ENCODE measurements around the gene ENTPD6.
"Not testable (repeated sequence)": the region's sequence is repeated elsewhere in the genome, so short reads cannot be mapped to it uniquely, and the experiment has no call there.

The ENTPD6 gene

DNA sequence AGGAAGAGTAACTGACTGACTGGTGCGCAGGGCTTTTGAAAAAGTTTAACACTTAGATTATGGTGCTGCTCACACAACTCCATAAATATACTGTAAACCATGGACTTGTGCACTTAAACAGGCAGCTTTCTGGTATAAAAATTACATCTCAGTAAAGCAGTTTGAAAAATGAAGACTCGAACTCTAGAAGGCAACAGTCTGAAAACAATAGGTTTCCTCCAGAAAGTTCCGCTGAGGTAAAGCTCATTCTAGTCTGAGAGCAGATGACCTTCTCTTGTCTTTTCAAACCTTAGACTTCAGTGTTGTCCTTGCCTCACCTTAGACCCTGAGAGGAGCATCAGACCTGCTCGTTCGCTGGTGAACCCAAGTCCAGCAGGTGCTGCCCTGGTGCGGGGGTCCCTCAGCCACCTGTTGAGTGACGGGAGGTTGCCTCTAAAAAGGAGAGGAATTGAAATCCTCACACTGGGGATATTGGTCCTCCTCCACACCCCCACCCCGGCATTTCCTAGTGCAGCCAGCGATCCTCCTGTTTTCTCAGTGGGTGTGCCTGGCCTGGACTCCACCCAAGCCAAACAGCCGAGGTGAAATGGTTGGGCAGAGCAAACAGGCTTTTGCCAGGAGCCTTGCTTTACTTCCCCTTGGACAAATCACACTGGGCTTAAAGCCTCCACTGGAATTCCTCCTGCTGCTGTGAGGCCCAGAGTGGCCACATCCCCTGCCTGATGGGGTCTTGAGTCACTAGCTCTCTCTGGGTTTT, 37.7 kb downstream of the ENTPD6 start (continued):
- TF ChIP-seq, protein P1, sequence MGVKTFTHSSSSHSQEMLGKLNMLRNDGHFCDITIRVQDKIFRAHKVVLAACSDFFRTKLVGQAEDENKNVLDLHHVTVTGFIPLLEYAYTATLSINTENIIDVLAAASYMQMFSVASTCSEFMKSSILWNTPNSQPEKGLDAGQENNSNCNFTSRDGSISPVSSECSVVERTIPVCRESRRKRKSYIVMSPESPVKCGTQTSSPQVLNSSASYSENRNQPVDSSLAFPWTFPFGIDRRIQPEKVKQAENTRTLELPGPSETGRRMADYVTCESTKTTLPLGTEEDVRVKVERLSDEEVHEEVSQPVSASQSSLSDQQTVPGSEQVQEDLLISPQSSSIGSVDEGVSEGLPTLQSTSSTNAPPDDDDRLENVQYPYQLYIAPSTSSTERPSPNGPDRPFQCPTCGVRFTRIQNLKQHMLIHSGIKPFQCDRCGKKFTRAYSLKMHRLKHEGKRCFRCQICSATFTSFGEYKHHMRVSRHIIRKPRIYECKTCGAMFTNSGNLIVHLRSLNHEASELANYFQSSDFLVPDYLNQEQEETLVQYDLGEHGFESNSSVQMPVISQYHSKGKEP (tag by site-specific recombination; IDR thresholded peaks at IDR 0.05) = no peak
- peak; percentile 58; the same call in 1 of the 2 replicates for TF ChIP-seq EGR2 (tag by site-specific recombination; IDR thresholded peaks at IDR 0.05; ENCODE audit: low read depth)

DNA sequence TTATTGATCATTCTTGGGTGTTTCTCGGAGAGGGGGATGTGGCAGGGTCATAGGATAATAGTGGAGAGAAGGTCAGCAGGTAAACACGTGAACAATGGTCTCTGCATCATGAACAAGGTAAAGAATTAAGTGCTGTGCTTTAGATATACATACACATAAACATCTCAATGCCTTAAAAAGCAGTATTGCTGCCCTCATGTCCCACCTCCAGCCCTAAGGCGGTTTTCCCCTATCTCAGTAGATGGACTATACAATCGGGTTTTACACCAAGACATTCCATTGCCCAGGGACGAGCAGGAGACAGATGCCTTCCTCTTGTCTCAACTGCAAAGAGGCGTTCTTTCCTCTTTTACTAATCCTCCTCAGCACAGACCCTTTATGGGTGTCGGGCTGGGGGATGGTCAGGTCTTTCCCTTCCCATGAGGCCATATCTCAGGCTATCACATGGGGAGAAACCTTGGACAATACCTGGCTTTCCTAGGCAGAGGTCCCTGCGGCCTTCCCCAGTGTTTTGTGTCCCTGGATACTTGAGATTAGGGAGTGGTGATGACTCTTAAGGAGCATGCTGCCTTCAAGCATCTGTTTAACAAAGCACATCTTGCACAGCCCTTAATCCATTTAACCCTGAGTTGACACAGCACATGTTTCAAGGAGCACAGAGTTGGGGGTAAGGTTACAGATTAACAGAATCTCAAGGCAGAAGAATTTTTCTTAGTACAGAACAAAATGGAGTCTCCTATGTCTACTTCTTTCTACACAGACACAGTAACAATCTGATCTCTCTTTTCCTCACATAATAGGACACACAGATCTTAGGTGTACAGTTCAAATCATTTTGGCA, 38.7 kb downstream of the ENTPD6 start:
- not testable (repeated sequence) for H3K36me3 ChIP-seq (ENCODE audit: control insufficient read depth in 2 of 2, insufficient read depth in 1 of 2, low read length in 2 of 2); H3K9me3 ChIP-seq (ENCODE audit: control insufficient read depth, insufficient read depth, low read depth, low read length); H3K4me3 ChIP-seq (ENCODE audit: low read depth, low read length); H3K4me1 ChIP-seq (ENCODE audit: control insufficient read depth, insufficient read depth, low read length); H3K27ac ChIP-seq (ENCODE audit: extremely low read depth, low read depth, low read length)
- ChIA-PET POLR2A (interaction anchor here (0.5 to 4.1 kb wide), 2 partner anchors 10 to 13 kb away, joined by 3 to 17 read pairs; partner anchors contain the start of gene PYGB), CTCF (interaction anchor here (2.5 to 3.5 kb wide), 2 partner anchors 13 kb away, joined by 10 to 20 read pairs; partner anchors contain the start of gene PYGB)

DNA sequence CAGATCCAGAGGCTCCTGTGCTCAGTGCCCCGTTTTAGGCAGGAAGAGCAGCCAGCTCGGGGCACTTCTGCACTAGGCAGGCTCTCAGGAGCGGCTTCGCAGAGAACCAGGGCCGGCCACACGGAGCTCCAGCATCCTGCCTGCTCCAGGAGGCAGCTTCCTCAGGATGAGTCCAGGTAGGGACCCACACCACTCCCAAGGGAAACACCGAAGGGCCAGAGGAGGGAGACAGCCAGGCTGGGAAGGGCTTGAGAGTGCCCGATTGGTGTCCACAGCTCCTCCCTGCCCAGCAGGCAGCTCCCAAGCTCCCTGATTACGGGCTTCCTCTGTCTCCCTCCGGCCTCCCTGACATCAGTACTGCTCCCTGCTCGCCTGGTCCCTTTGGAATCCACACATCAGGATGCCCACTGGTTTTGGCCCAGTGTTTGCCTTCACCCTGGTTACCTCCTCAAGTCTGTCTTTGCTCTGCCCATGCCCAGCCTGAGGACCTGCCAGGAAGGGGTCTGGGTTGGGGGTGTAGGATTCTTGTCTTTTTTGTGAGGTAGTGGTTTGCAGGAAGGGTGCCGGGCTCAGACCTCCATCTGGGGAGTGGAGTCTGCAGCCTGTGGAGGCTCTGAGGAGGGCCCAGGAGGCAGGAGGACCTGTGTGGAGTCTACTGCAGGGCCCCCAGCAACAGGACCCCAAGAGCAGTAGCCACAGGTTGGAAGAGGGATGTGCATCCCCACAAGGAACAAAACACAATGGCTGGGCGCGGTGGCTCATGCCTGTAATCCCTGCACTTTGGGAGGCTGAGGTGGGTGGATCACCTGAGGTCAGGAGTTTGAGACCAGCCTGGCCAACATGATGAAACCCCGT, 41.2 kb downstream of the ENTPD6 start:
- Histone ChIP-seq H3K4me3 (ENCODE audit: low read depth, low read length) (no peak overlapping the region), H3K27ac (ENCODE audit: extremely low read depth, low read depth, low read length) (no peak overlapping the region)
- POLR2A ChIA-PET = interaction anchor here (0.9 to 4.1 kb wide), 2 partner anchors 9 to 11 kb away, joined by 3 to 17 read pairs; partner anchors contain the start of gene PYGB

DNA sequence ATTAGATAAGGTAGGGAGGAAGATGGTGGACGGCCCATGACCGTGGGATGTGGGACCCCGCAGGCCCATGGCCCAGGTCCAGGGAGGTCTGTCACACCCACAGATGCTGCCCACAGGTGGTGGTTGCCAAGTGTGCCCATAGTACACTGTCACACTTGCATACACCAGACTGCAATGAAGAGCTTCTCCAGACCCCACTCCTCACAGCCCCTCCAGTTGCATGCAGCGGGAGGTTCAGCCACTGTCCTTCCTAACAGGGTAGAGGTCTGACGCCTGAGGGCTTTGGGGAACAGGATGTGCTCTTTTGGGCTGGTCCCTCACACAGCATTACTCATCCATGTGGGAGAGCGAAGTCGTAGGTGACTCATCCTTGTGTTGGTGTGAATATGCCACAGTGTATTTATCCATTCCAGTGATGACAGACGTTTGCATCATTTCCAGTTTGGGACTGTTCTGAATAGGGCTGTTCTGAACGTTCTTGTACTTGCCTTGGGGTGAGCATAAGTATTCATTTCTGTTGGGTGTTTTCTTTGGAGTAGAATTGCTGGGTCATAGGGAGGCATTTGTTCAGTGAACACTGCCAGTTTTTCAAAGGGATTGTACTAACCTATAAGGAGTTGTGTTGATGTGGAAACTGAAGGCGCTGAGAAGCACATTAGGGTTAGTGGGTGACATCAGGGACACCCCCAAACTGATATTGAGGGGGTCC, 42.3 kb downstream of the ENTPD6 start:
- CTCF ChIA-PET = interaction anchor here (3.5 kb wide), 1 partner anchor 9 kb away, joined by 20 read pairs; the partner anchor contains the start of gene PYGB
- Histone ChIP-seq H3K9me3 (ENCODE audit: control insufficient read depth, insufficient read depth, low read depth, low read length) (no peaks in the 10 kb centered on the region), H3K4me1 (ENCODE audit: control insufficient read depth, insufficient read depth, low read length) (peaks cover 9% of the 10 kb centered on the region), H3K27ac (ENCODE audit: extremely low read depth, low read depth, low read length) (peak overlapping the region; percentile 27; the same call in 1 of the 2 replicates), H3K4me3 (ENCODE audit: low read depth, low read length) (no peak overlapping the region), H3K36me3 (ENCODE audit: control insufficient read depth in 2 of 2, insufficient read depth in 1 of 2, low read length in 2 of 2) (no peaks in the 10 kb centered on the region)
- POLR2A ChIA-PET = interaction anchor here (0.9 to 4.1 kb wide), 2 partner anchors 10 to 11 kb away, joined by 3 to 17 read pairs; partner anchors contain the start of gene PYGB
- peak; percentile 38; the same call in 1 of the 2 replicates for TF ChIP-seq ZNF133 (tag by site-specific recombination; IDR thresholded peaks at IDR 0.05)
- TF ChIP-seq, protein P2, sequence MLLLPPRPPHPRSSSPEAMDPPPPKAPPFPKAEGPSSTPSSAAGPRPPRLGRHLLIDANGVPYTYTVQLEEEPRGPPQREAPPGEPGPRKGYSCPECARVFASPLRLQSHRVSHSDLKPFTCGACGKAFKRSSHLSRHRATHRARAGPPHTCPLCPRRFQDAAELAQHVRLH (tag by site-specific recombination; IDR thresholded peaks at IDR 0.05) = no peak
- TF ChIP-seq ZNF626 (tag by site-specific recombination; IDR thresholded peaks at IDR 0.05) = no peak
- TF ChIP-seq ZNF366 (tag by site-specific recombination; conservative IDR thresholded peaks at IDR 0.05) = peak; percentile 96
- TF ChIP-seq MZF1 (tag by site-specific recombination; IDR thresholded peaks at IDR 0.05; ENCODE audit: borderline replicate concordance) = 0 out of 2 replicates have a peak, but pooled peaks have one; percentile 29
- 0 out of 2 replicates have a peak, but pooled peaks have one; percentile 51 for TF ChIP-seq HOXD13 (CRISPR knock-in tag; IDR thresholded peaks at IDR 0.05; ENCODE audit: borderline replicate concordance)
- TF ChIP-seq, protein P3, sequence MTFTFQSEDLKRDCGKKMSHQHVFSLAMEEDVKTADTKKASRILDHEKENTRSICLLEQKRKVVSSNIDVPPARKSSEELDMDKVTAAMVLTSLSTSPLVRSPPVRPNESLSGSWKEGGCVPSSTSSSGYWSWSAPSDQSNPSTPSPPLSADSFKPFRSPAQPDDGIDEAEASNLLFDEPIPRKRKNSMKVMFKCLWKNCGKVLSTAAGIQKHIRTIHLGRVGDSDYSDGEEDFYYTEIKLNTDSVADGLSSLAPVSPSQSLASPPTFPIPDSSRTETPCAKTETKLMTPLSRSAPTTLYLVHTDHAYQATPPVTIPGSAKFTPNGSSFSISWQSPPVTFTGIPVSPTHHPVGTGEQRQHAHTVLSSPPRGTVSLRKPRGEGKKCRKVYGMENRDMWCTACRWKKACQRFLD (tag by site-specific recombination; IDR thresholded peaks at IDR 0.05) = no peak

More for the DNA sequence above, 41.2 kb downstream of the ENTPD6 start:
- H3K36me3 ChIP-seq (ENCODE audit: control insufficient read depth in 2 of 2, insufficient read depth in 1 of 2, low read length in 2 of 2) = no peaks in the 10 kb centered on the region
- peaks cover 9% of the 10 kb centered on the region for H3K4me1 ChIP-seq (ENCODE audit: control insufficient read depth, insufficient read depth, low read length)
- no peaks in the 10 kb centered on the region for H3K9me3 ChIP-seq (ENCODE audit: control insufficient read depth, insufficient read depth, low read depth, low read length)
- CTCF ChIA-PET = interaction anchor here (0.6 to 3.5 kb wide), 3 partner anchors 10 to 57 kb away, joined by 3 to 20 read pairs (median 4); partner anchors contain the start of gene PYGB
- peak; percentile 19; the same call in 1 of the 2 replicates for TF ChIP-seq GLIS1 (tag by site-specific recombination; IDR thresholded peaks at IDR 0.05)
- TF ChIP-seq, protein P4, sequence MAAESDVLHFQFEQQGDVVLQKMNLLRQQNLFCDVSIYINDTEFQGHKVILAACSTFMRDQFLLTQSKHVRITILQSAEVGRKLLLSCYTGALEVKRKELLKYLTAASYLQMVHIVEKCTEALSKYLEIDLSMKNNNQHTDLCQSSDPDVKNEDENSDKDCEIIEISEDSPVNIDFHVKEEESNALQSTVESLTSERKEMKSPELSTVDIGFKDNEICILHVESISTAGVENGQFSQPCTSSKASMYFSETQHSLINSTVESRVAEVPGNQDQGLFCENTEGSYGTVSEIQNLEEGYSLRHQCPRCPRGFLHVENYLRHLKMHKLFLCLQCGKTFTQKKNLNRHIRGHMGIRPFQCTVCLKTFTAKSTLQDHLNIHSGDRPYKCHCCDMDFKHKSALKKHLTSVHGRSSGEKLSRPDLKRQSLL (tag by site-specific recombination; IDR thresholded peaks at IDR 0.05) = peak; percentile 58
- 0 out of 2 replicates have a peak, but pooled peaks have one; percentile 20 for TF ChIP-seq ZBTB17 (tag by site-specific recombination; IDR thresholded peaks at IDR 0.05)
- peak; percentile 80 for TF ChIP-seq ZNF335 (tag by site-specific recombination; conservative IDR thresholded peaks at IDR 0.05)
- TF ChIP-seq ZNF157 (tag by site-specific recombination; IDR thresholded peaks at IDR 0.05) = no peak
- TF ChIP-seq, protein P5, sequence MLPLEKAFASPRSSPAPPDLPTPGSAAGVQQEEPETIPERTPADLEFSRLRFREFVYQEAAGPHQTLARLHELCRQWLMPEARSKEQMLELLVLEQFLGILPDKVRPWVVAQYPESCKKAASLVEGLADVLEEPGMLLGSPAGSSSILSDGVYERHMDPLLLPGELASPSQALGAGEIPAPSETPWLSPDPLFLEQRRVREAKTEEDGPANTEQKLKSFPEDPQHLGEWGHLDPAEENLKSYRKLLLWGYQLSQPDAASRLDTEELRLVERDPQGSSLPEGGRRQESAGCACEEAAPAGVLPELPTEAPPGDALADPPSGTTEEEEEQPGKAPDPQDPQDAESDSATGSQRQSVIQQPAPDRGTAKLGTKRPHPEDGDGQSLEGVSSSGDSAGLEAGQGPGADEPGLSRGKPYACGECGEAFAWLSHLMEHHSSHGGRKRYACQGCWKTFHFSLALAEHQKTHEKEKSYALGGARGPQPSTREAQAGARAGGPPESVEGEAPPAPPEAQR (tag by site-specific recombination; IDR thresholded peaks at IDR 0.05) = no peak
- no peak for TF ChIP-seq MYNN (tag by site-specific recombination; IDR thresholded peaks at IDR 0.05; ENCODE audit: borderline replicate concordance)
- TF ChIP-seq GLIS2 (tag by site-specific recombination; IDR thresholded peaks at IDR 0.05) = peak; percentile 33; the same call in 1 of the 2 replicates
- TF ChIP-seq SCRT2 (tag by site-specific recombination; IDR thresholded peaks at IDR 0.05) = peak; percentile 38; the same call in 1 of the 2 replicates

Measured in HEK293 (cell line).